Activated CD8-positive, alpha-beta memory T cell treated with anti-CD3 and anti-CD28 coated beads for 36 hours (primary cell): Measurements from ENCODE around the gene IGFBP7. TPM values are rescaled to one million over a fixed set of nuclear protein-coding genes. Genes with fewer than 3 reads are reported as not detected.

Experiments used
- CTCF ChIA-PET: fragments of 350-600 bp; sonication (Branson Sonifier 250); formaldehyde crosslinking; loops from one replicate; lab custom pipeline; 2021; ENCODE audit warnings: antibody characterized with exemption; lab: Charles Lee
- POLR2A ChIA-PET: fragments of 350-600 bp; sonication (Branson Sonifier 250); formaldehyde crosslinking; loops from one replicate; lab custom pipeline; 2021; ENCODE audit warnings: antibody characterized with exemption; lab: Charles Lee
- total RNA-seq, 2 experiments: library from RNA; stranded (reverse); gene quantifications; one replicate each; pipeline ENCODE4 v1.2.3, GENCODE V29; 2021

Gene IGFBP7
- total RNA-seq, 2 experiments from 2014 or later, result not detected

- ChIA-PET POLR2A (no interaction called here), CTCF (no interaction called here)
Measured at GRCh38 chr4:57100979-57101651, 9.1 kb downstream of the IGFBP7 start.

- CTCF ChIA-PET, result no interaction called here
- POLR2A ChIA-PET, result no interaction called here
Measured at GRCh38 chr4:57099363-57099762, 10.8 kb downstream of the IGFBP7 start.

DNA sequence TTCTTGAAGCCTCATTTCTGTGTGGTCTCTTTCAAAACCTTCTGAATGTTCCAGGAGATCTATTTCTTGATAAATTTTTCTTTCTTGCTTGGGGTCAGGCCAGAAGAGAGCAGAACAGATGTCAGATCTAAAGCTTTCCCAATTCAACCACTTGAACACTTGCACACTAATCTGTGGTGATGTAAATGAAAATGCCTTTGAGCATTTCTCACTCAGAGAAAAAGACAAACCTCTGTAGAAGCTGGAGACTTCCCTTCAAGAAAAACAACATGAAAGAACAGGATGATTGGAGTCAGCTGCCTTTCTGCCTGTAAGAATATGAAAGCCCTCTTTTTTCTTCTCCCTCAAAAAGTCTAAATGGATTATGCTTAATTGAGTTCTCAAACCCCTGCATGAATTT lies 11.2 kb downstream of the IGFBP7 start:
- CTCF ChIA-PET, result no interaction called here

DNA sequence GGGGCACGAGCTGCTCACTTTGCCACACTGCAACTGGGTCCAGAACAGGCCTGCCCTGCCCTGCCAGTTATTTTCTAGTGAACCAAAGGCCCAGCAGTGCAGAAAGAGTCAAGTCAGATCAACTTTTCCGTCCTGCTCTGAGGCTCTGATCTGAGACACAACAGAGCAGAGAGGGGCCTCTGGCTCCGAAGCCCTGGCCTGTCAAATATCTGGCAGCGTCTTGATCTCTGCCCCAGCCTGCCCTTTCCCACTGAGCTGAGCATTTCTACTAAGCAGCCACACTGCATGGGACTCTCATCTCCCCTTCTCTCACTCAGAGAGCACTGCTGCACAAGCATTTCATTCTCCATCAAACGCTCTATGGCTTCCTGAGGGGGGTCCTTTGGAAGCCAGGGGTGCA lies 11.8 kb downstream of the IGFBP7 start:
- ChIA-PET POLR2A (no interaction called here), CTCF (no interaction called here)

More for the DNA sequence above, 11.2 kb downstream of the IGFBP7 start:
- POLR2A ChIA-PET, result no interaction called here

GRCh38 chr4:57097711-57098110 lies 12.5 kb downstream of the IGFBP7 start:
- ChIA-PET CTCF (no interaction called here), POLR2A (no interaction called here)

GRCh38 chr4:57095956-57096355 lies 14.2 kb downstream of the IGFBP7 start:
- ChIA-PET CTCF (no interaction called here), POLR2A (no interaction called here)

DNA sequence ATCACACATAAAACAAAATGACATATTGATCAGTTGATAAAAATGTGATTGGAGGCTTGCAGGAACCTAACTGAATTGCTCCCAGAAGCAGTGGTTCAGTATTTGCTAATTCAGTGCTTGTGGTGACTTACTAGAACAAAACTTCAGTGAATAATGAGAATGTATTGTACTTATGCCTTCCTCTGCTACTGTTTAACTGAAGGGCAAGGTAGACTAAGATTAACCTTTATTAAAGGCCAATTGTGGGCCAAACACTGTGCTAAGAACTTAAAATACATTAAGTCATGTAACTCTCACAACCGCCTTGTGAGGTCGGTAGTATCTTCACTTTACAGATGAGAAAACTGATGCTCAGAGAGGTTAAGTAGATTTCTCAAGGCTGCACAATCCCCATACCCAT lies 14.9 kb downstream of the IGFBP7 start:
- POLR2A ChIA-PET, result no interaction called here
- CTCF ChIA-PET, result no interaction called here

DNA sequence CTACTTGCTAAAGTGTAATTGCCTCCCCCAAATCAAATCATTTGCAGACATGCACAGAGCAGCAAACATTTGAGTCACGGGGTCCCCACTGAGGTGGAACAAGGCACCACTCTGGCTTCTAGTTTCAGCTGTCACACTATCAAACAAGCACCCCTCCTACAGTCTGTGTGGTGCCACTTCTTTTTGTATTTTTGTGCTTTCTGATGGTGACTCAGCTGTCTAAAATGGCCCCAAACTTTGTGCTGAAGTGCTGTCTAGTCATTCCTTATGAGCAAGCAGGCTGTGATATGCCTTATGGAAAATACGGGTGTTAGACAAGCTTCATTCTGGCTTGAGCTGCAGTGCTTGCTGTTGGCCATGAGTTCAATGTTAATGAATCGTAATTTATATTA lies 15.4 kb downstream of the IGFBP7 start:
- ChIA-PET POLR2A (no interaction called here), CTCF (no interaction called here)

- ChIA-PET CTCF (no interaction called here), POLR2A (no interaction called here)
Measured at GRCh38 chr4:57093845-57094831, 16.0 kb downstream of the IGFBP7 start.

DNA sequence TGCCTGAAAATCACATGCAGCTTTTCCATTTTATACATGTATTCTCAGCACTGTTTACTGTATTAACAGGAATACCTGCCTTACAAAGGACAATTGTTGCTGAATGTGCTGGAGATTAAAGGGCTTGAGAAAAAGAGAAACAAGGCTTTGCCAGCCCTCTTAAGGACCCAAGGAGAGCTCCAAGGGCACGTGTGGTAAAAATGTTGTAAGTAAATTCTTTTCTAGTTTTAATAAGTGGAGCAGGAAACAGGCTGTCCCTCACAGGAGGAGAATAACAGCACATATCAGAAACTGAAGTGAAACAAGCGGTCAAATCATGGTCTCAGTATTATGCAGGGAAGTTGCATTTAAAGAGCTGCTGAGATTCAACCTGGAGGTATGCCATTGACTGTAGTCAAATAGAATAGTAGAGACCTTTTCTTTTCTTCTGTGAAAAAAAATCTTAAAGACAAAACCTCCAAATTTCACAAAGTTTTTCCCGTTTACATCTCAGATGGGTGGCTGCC lies 18.5 kb downstream of the IGFBP7 start:
- ChIA-PET POLR2A (no interaction called here), CTCF (no interaction called here)

DNA sequence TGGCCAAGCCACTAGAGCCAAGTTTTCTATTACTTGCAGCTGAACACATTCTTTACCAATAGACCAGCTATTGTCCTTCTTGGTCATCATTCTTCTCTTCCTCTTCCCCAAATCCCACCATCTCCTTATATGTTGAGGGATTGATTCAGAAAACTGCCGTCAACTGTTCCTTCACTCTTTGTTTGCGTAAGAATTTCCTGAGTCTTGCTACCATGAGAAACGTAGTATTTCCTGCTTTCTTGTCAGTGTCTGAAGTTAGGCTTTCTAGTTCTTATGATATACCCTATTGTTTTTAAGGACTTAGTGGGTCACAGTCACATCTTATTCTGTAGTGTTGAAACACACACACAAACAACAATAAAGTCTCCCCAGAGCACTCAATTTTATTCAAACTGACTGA lies 20.1 kb downstream of the IGFBP7 start:
- ChIA-PET POLR2A (no interaction called here), CTCF (no interaction called here)

GRCh38 chr4:57089549-57089948 lies 20.6 kb downstream of the IGFBP7 start:
- CTCF ChIA-PET, result no interaction called here
- POLR2A ChIA-PET, result no interaction called here

GRCh38 chr4:57086031-57086723 lies 24.0 kb downstream of the IGFBP7 start:
- ChIA-PET CTCF (no interaction called here), POLR2A (no interaction called here)

- CTCF ChIA-PET, result no interaction called here
- POLR2A ChIA-PET, result no interaction called here
Measured at GRCh38 chr4:57085278-57085677, 24.9 kb downstream of the IGFBP7 start.

- POLR2A ChIA-PET, result no interaction called here
- CTCF ChIA-PET, result no interaction called here
Measured at GRCh38 chr4:57084360-57084759, 25.8 kb downstream of the IGFBP7 start.

GRCh38 chr4:57083090-57083489 lies 27.1 kb downstream of the IGFBP7 start:
- CTCF ChIA-PET, result no interaction called here
- POLR2A ChIA-PET, result no interaction called here

DNA sequence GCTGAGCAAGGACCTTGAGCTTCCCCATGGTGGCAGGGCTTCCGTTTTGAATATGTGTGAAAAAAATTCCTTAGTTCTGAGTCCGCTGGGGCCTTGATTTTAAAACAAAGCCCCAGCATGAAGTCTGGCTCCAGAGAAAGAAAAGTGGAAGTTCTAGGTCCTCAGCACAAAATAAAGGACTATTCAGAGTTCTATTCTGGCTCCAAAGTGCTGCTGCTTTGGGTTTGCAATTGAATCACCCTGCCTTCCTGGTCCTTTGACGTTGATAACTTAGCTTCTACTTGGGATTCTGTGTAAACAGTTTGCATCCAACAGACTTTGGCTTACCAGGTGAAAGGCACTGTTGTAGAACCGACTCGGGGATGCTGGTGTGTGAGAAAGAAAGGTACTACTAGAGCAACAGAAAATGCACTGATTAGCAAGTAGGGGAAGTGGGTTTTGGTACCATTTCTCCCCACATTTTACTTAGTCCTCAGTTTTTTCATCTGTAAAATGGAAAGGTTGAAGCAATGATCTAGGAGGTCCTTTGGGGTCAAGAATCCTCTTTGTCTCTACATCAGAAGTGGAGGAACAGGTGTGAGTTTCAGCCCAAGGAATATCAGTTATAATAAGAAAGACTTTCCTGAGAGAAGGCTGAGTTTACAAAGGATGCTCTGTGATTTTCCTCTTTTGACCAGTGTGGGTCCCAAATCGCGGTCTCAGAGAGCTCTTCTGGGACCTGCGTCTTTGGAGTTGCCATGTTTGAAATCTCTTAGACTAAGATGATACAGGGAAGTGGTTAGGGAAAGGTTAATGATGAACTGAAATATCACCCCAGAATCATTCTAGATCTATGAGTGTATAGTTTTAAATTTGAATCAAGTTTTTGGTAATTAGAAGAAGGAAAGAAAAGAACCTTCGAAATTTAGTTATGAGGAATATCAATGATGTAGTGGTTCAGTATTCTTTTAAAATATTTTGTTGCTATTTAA lies 28.2 kb downstream of the IGFBP7 start:
- POLR2A ChIA-PET, result no interaction called here
- CTCF ChIA-PET, result no interaction called here

DNA sequence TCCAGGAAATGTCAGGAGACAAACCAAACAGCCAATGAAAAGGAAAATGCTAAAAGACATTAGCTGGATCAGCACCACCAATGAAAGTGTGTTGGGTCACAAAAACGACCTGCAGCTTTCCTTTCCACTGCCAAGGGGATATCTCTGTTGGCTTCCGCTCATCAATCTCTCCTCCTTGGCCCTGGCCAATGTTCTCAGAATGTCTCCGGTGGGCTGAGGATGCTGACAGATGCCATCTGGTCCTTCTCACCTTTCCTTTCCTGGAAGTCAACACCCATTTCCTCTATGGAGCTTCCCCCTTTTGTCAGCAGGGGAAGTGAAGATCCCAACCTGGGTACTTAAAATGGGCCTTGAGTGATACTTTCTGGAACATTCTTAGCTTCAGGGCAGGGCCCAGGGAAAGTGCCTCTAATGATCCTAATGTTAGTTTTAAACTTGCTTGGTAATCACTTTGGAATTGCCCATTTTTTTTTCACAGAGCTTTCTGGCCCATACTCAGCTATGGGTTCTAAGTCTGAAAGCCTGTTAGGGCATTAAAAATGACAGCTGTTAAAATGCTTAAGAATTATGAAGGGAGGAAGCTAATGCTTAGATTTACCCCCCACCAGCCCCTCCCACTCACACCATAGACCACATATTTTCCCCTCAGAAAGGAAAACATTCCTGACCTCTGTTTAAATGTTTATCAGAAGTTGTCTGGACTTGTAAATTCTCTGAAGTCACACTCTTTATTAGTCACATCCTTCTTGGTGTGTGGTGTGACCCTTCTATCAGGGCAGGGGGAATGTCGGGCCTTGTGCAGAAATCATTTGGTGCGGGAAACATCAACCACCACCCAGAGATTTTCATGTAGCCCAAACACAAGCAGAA lies 29.2 kb downstream of the IGFBP7 start:
- POLR2A ChIA-PET, result no interaction called here

More for the DNA sequence above, 29.2 kb downstream of the IGFBP7 start:
- CTCF ChIA-PET, result no interaction called here
